ENCODE measurements around the gene MAPK8IP3.
"Not testable (repeated sequence)": the region's sequence is repeated elsewhere in the genome, so short reads cannot be mapped to it uniquely, and the experiment has no call there.

MAPK8IP3 gene

DNA sequence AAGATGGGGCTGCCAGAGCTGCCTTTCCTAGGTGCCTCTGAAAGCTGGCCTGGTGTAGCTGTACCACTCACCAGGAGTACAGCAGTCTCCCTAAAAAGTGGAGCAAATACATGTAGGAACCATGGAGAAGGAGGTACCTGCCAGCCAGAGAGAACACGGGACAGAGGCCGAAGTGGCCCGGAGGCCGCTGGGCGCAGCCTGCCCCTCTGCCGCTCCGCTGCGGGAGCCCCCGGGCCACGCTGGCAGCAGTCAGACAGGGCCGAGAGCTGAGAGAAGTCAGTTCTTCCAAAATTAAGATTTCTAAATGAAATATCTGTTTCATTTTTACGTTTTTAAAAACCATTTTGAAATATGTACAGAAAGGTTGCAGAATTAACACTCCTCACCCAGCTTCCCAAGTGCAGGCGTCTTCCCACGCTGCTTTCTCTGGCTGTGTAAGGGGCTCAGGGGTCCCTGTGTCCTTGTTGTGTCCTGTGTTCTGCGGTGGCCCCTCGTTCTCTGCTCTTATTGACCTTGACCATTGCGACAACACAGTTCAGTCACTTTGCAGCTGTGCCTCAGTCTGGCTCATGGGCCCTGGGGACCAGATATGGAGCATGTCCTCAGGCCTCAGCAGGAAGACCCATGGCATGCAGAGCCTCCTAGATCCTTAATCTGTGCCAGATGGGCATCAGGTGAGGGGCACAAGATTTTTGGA, 5.0 kb downstream of the MAPK8IP3 start:
- no peak for DNase-seq

DNA sequence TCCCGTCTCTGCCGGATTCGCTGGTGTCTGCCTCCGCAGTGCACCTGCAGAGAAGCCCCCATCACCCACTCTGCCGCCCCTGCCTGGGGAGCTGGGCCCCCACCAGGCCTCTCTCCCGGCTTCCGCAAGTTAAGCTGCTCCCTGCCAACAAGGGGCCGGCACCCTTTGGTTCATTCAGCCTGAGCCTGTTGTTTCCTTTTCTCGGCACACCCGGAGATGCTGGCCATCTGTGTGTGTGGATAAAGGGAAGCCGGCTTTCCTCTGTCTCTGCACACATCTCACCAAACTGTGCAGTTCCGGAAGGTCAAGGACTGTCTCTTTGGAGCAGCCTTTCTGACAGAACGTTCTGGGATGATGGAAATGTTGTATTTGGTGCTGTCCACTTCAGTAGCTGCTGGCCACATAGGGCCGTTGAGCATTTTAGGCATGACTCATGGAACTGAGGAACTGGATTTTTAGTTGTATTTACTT, 6.8 kb downstream of the MAPK8IP3 start:
- DNase-seq: no peak

DNA sequence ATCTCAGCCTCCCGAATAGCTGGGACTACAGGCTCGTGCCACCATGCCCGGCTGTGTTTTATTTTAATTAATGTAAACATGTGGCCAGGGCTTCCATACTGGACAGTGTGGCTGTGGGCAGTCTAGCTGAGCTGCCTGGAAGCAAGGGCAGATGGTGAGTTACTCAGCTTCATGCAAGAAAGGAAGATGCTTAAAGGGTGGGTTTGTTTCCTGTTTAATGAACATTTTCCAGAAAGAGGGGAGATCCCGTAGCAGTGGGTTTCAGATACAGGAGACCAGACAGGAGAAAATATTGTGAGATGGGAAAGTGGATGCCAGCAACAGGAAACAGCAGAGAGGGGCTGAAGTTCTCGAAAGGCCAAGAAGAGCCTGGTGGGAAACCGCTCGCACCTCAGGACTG, 7.3 kb downstream of the MAPK8IP3 start:
- no peak for DNase-seq

DNA sequence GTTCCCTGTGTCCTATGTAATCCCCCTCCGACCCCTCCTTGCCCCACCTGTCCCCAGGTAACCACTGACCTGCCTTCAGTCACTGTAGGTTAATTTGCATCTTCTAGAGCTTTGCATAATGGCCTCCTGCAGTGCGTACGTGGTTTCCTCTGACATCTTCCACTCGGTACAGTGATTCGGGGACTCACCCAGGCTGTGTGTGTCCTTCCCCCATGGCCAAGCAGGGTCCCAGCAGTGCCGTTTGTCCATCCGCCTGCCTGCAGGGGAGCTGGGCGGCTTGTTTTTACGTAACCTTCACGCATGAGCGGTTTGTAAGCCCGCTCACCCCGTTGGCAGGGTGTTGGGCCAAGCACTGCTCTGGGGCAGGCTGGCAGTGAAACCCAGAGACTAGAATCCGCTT, 7.9 kb downstream of the MAPK8IP3 start:
- no peak for DNase-seq

DNA sequence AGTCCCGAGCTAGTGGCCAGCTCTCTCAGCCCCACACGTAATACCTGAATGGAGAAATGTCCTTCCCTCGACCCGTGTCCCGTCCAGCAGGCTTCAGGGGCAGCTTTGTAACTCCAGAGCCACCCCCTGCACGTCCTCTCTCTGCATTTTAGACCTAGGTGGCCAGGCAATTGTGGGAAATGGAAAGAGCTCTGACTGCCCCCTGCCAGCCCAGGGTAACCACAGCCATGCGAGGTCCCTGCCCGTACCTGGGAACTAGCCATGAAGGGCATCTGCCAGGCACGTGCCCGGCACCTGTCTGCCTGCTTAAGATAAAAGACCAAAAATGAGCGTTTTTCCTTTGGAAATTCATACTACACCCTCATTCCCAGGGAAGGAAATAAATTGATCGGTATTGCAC, 9.2 kb downstream of the MAPK8IP3 start:
- DNase-seq: no peak

DNA sequence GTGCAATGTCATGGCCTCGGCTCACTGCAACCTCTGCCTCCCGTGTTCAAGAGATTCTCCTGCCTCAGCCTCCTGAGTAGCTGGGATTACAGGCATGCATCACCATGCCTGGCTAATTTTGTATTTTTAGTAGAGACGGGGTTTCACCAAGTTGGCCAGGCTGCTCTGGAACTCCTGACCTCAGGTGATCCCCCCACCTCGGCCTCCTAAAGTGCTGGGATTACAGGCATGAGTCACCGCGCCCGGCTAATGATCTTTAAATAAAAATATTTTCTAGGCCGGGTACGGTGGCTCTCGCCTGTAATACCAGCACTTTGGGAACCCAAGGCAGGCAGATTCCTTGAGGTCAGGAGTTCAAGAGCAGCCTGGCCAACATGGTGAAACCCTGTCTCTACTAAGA, 12.2 kb downstream of the MAPK8IP3 start:
- DNase-seq: not testable (repeated sequence)

DNA sequence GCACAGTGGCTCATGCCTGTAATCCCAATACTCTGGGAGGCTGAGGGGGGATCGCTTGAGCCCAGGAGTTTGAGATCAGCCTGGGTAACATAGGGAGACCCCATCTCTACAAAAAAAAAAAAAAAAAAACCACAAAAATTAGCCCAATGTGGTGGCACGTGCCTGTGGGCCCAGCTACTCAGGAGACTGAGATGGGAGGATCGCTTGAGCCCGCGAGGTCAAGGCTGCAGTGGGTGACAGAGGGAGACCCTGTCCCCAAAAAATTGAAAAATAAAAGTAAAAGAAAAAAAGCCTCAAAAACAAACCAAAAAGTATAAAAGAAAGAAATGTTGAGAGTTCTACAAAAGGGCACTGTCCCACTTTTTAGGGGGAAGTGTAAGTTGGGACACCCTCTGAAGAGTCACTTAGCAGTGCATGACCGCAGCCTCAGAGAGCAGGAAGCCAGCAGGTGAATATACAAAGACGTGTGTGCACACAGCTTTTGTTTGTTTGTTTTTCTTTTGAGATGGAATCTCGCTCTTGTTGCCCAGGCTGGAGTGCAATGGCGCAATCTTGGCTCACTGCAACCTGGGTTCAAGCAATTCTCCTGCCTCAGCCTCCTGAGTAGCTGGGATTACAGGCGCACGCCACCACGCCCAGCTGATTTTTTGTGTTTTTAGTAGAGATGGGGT, 13.7 kb downstream of the MAPK8IP3 start:
- DNase-seq: not testable (repeated sequence)

DNA sequence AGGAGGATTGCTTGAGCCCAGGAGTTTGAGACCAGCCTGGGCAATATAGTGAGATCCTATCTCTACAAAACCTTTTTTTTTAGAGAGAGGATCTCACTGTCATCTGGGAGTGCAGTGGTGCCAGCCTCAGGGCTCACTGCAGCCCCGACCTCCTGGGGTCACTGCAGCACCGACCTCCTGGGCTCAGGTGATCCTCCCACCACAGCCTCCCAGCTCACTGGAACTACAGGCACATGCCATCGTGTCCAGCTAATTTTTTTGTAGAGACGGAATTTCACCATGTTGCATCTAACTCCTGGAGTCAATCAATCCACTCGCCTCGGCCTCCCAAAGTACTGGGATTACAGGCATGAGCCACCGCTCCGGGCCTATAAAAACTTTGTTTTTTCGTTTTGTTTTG, 15.4 kb downstream of the MAPK8IP3 start:
- DNase-seq: no peak

DNA sequence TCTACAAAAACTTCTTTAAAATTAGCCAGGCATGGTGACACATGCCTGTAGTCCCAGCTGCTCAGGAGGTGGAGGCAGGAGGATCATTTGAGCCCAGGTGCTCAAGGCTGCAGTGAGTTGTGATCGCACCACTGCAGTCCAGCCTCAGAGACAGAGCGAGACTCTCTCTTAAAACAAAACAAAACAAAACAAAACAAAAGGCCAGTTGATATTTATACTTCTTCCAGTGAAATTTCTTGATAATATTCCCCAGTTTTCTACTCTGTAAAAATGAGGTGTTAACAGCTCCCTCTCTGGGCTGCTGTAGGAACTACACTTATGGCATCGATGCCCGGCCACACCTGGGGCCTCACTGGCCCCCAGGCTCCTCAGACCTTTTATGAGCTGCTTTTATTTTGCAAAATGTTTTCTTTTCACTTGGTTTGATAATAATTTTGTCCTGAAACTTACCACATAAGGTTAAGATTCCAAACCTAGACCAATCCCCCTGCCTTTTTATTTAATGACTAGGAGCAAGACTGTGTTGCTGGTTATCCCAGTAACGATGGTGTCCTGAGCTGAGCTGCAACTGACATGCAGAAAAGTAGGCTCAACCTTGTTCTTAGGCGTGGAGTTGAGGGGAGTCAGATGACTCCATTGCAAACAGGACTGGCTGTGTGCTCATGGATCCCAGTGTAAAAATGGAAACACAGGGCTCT, 17.6 kb downstream of the MAPK8IP3 start:
- peak; percentile 25 for DNase-seq

DNA sequence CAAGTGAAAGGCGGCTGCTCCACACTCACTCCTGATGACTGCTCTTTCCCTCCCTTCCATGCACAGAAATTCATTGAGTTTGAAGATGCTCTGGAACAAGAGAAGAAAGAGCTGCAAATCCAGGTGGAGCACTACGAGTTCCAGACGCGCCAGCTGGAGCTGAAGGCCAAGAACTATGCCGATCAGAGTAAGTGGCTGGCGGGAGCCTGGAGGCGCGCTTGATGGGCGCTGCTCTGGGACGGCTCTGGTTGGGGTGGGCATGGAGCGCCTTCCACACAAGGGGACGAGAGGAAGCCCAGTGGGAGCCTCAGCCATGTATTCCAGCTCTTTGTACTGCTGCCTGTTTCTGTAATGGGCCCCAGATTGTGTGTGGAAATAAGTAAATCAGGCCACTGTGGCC, 18.5 kb downstream of the MAPK8IP3 start:
- no peak for DNase-seq

DNA sequence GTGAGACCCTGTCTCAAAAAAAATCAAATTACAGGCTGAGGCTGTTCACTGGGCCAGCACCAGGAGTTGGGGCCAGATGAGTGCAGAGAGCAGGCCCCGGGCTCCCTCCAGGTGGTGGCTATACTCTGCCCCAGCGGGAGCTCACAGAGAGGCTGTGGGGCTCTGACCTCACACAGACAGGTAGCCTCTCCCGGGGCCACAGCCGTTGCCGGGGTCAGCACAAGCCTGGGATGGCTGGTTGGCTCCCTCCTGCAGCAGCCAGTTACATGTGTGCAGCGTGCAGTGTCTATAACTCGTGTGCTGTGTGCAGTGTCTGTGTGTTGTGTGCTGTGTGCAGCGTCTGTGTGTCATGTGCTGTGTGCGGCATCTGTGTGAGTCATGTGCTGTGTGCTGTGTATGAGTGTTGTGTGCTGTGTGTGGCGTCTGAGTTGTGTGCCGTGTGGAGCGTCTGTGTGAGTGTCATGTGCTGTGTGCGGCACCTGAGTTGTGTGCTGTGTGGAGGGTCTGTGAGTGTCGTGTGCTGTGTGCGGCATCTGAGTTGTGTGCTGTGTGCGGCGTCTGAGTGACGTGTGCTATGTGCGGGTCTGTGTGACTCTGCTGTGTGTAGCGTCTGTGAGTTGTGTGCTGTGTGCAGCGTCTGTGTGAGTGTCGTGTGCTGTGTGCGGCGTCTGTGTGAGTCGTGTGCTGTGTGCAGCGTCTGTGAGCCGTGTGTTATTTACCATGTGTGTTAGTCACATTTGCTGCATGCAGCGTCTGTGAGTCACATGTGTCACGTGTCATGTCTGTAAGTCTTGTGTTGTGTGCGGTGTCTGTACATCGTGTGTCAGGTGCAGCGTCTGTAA, 20.9 kb downstream of the MAPK8IP3 start:
- no peak for DNase-seq

DNA sequence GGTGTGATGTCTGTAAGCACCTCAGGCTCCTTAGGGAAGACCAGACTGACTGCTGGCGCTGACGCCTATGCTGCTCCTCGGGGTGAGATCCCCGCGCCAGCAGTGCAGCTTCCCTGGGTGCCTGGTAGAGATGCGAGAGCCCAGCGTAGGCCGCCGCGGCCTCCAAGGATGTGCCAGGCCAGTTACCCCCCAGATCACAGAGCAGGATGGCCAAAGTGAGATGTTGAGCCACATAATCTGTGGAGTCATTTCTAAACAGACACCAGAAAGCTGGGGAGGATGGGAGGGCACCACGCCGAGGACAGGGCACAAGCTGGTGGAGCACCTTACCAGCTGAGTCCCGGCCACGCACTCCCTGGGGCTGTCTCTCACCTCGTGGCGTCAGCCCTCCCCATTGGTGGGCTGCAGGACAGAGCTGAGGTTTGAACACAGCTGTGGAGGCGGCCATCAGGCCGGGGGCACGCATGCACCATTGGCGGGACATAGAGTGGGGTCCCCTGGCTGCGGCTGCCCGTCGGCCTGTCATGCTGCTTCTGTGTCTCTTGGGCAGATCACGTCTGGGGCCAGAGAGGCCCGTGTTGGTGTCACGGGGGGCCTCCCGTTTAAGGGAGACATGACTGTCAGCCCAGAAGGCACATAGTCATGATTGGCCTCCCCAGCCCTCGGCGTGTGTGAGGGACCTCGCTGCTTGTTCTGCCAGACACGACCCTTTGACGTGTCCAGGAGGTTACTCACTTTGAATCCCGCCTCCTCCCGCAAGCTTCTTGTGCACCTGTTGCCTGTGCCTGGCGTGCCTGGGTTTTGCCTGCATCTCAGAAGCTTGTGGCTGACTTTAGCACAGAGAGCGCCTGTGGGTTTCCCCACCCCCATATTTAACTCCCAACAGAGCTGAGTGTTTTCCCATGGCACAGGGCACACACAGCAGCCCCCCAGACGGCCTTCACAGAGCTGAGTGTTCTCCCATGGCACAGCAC, 21.9 kb downstream of the MAPK8IP3 start:
- DNase-seq: no peak

DNA sequence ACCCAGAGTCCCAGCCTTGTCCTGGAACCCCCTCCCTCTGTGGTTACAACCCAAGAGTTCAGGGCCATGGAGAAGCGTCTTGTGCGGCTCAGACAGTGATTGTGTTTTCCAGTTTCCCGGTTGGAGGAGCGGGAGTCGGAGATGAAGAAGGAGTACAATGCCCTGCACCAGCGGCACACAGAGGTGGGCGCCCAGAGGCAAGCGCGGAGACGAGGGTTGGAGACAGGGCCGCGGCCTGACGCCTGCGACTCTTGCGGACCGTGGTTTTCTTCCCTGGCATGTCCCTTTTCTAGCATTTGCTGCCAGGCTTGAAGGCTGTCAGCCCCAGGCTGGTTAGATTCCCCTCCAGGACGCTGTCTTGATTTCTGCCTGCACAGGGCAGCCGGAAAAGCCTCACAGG, 23.0 kb downstream of the MAPK8IP3 start:
- DNase-seq: no peak

DNA sequence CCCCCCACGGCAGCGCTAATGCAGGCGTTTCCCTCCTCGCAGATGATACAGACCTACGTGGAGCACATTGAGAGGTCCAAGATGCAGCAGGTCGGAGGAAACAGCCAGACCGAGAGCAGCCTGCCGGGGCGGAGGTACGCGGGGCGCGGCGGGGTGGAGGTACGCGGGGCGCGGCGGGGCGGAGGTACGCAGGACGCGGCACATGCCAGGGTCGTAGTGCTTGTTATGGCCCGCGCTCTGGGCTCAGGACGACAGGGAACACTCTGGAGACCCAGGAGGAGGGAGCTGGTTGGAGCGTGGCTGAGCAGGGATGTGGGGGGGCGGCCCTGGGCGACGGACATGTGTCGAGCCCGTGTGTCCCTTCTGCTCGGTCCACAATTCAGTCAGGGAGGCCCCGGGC, 23.4 kb downstream of the MAPK8IP3 start:
- DNase-seq: no peak

DNA sequence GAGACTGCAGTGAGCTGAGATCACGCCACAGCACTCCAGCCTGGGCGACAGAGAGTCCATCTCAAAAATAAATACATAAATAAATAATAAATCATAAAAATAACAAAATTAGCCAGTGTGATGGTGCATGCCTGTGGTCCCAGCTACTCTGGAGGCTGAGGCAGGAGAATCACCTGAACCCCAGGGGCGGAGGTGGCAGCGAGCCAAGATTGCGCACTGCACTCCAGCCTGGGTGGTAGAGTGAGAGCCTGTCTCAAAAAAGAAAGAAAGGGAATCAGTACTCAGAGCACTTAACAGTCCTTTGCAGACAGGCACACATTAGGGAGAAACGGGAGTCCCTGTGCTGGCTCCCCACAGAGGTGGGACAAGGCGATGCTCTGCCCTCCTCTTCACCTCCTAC, 25.1 kb downstream of the MAPK8IP3 start:
- no peak for DNase-seq

DNA sequence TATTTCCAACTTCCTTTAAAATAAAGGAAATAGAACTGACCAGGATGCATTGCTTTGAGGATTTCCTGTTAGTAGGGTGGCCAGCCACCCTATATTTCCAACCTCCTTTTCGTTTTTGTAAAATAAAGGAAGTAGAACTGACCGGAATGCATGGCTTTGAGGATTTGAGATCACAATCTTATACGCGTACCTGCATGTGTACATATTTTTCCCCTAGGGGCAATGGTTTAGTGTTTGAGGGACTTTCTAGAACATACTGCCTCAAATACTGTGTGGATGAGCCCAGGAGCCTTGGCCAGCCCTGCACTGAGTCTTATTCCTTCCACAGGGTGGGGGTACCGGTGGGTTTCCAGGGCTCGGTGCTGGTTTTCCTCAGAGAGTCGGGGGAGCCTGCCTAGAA, 25.6 kb downstream of the MAPK8IP3 start:
- no peak for DNase-seq

DNA sequence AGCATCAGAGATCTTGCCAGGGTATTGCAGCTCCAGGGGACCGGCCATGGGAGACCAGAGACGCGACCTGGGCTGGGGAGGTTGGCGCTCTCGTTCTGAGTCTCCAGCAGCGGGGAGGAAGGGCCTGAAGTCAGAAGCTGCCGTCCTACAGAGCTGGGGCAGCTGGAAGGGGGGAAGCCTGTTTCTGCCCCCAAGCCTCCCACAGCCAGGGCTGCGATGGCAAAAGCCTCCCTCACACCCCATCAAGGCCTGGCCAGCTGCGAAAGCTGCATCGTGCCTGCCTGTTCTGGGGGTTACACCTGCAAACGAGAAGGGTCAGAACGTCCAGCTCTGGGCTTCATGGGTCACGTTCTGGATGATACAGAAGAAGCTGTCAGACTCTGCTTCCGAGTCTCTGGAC, 26.1 kb downstream of the MAPK8IP3 start:
- DNase-seq: no peak

DNA sequence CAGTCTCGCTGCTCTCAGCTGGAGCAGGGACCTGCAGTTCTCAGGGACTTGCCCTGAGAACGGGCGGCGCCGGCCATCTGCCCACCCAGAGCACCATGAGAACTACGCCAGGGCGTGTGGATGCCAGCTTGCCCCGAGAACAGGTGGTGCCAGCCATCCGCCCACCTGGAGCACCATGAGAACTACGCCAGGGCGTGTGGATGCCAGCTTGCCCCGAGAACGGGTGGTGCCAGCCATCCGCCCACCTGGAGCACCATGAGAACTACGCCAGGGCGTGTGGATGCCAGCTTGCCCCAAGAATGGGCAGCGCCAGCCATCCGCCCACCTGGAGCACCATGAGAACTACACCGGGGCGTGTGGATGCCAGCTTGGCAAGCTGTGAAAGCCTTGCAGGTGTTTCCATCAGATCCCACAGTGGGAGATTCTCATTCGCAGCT, 26.6 kb downstream of the MAPK8IP3 start:
- DNase-seq: not testable (repeated sequence)

DNA sequence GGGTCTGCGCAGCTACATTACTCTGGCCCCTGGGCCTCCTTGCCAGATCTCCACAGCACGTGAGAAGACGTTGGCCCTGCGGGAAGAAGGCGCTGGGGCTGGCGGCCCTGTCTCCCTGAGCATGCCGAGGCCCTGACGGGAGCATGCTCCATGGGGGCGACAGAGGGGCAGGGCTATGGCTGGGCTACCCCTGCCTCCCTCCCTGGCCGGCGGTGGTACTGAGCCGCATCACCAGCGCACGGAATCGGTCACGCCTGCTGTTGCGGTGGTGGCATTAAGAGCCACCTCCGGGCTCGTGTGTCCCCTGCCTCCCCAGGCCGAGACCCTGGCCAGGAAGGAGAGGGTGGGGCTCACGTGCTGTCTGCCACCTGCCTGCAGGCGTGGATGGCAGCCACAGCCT, 28.1 kb downstream of the MAPK8IP3 start:
- DNase-seq: no peak

DNA sequence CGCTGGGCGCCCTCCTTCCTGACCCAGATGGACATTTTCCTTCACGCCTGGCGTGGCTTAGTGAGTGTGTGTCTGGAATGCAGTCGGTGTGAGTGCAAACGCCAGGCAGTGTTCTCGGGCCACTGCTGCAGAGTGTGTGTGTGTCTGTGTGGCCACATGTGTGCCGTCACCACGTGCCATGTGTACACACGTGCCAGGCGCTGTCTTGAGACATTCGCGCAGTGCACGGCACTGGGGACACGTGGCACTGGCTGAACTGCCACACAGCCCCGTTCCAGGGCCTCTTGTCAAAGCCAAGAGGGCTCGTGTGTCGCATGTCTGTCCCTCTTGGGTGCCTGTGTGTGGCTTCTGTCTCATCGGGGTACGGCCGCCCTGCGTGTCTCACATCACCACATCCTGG, 28.8 kb downstream of the MAPK8IP3 start:
- no peak for DNase-seq

DNA sequence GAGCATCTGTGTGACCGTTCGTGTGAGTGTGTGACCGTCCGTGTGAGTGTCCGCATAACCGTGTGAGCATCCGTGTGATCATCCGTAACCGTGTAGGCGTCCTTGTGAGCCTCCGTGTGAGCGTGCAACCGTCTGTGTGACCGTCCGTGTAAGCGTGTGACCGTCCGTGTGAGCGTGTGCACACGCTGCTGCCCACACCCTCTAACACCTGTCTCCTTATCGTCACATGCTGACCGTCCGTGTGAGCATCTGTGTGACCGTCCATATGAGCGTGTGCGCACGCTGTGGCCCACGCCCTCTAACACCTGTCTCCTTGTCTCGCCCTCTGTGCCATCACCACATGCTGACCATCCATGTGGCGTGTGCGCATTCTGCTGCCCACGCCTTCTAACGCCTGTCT, 34.2 kb downstream of the MAPK8IP3 start:
- DNase-seq: no peak
